Measurements from ENCODE around the gene ASB2. TPM values are rescaled to one million over a fixed set of nuclear protein-coding genes. Genes with fewer than 3 reads are reported as not detected.

The ASB2 gene
- total RNA-seq, 2 experiments from 2014 or later: 20.7 to 21.1 TPM

DNA sequence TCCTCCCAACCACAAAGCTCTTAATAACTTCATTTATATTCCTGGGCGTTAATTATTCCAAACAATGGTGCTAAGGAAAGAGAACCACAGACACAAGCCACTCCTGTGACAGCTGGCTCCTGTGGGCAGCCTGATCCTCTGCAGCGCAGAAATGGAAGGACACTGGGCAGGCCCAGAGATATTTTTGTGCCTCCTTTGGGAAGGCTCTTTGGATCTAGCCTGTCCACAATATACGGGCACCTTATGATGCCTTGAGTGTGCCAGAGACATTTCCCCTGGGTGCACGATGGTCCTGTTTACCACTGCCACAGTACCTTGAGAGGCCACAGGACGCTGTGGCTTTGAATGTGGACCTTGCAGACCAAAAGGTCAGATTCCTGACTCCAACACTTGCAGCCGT is 2.1 kb downstream of the ASB2 start:
- DNase-seq: no peak
- CTCF ChIA-PET: interaction anchor here (1.0 to 14.3 kb wide), 5 partner anchors 10 to 37 kb away, joined by 3 to 173 read pairs (median 4); no protein-coding TSS in a partner anchor
- Mint-ChIP-seq H3K9me3 (peaks cover 19% of the 10 kb centered on the region), H3K4me1 (peaks cover 94% of the 10 kb centered on the region), H3K4me3 (peak overlapping the region; percentile 31), H3K27ac (peak overlapping the region; percentile 95), H3K36me3 (ENCODE audit: low read depth) (peaks cover 53% of the 10 kb centered on the region), H3K27me3 (no peaks in the 10 kb centered on the region)
- POLR2A ChIA-PET: no interaction called here

GRCh38 chr14:93973607-93974006 is 2.8 kb downstream of the ASB2 start:
- peak overlapping the region; percentile 95 for H3K27ac Mint-ChIP-seq
- no peak for DNase-seq
- ChIA-PET POLR2A (no interaction called here), CTCF (interaction anchor here (1.2 to 14.3 kb wide), 6 partner anchors 9 to 34 kb away, joined by 3 to 173 read pairs (median 16); no protein-coding TSS in a partner anchor)
- peaks cover 17% of the 10 kb centered on the region for H3K9me3 Mint-ChIP-seq
- peaks cover 52% of the 10 kb centered on the region for H3K36me3 Mint-ChIP-seq (ENCODE audit: low read depth)
- no peaks in the 10 kb centered on the region for H3K27me3 Mint-ChIP-seq
- no peak overlapping the region for H3K4me3 Mint-ChIP-seq
- peaks cover 94% of the 10 kb centered on the region for H3K4me1 Mint-ChIP-seq

DNA sequence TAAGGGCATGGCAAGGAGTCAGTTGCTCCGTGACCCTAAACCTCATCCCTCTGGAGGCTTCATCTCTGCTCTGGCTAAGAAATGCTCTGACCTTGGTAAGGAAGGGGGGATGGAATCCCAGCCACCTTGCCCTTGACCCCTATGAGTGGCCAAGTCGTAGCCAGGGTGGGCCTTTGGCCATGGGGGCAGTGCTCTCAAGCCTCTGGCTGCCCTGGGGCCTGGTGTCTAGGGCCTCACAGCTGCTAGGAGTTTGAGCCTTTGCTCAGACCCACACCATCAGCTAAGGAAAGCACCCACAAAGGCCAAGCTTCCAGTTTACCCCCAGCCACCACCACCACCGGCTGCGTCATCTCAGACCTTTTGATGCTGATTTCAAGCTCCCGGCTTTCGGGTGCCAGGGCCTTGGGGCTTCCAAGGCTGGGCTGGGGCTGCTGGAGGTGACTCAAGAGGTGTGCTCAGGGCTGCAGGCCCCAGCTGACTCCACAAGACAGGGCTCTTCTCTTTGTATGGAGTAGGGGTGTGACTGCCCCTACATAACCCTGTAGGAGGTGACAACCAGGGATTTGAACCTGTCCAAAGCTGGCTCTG is 3.7 kb downstream of the ASB2 start:
- peaks cover 45% of the 10 kb centered on the region for H3K36me3 Mint-ChIP-seq (ENCODE audit: low read depth)
- ChIA-PET POLR2A (no interaction called here), CTCF (interaction anchor here (1.2 to 14.3 kb wide), 6 partner anchors 10 to 33 kb away, joined by 3 to 173 read pairs (median 20); no protein-coding TSS in a partner anchor)
- H3K9me3 Mint-ChIP-seq: peaks cover 12% of the 10 kb centered on the region
- no peak for DNase-seq
- peaks cover 93% of the 10 kb centered on the region for H3K4me1 Mint-ChIP-seq
- H3K4me3 Mint-ChIP-seq: peak overlapping the region; percentile 8
- no peaks in the 10 kb centered on the region for H3K27me3 Mint-ChIP-seq
- peak overlapping the region; percentile 85 for H3K27ac Mint-ChIP-seq

DNA sequence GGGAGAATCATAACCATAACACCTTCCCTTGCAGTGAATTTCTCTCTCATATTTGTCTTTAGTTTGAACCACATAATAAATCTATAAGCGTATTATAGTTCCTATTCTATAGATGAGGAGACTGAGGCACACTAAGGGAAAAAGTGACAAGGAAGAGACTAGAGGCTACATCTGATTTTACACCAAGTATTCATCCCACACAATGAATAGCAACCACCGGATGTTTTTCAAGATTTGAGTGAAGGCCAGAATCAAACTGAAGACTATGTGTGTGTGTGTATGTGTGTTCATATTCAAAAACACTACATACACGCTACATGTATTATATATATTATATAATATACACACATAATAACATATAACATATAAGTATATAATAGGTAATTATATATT is 4.7 kb downstream of the ASB2 start:
- Mint-ChIP-seq H3K27me3 (no peaks in the 10 kb centered on the region), H3K36me3 (ENCODE audit: low read depth) (peaks cover 37% of the 10 kb centered on the region), H3K4me1 (peaks cover 90% of the 10 kb centered on the region), H3K4me3 (peak overlapping the region; percentile 79), H3K9me3 (peaks cover 5% of the 10 kb centered on the region), H3K27ac (peak overlapping the region; percentile 98)
- ChIA-PET POLR2A (interaction anchor here (1.9 kb wide), 2 partner anchors 8 to 12 kb away, joined by 5 to 14 read pairs; no protein-coding TSS in a partner anchor), CTCF (interaction anchor here (1.0 to 14.3 kb wide), 16 partner anchors 10 to 109 kb away, joined by 3 to 173 read pairs (median 8); partner anchors contain the start of genes DDX24 and IFI27L1)
- no peak for DNase-seq

DNA sequence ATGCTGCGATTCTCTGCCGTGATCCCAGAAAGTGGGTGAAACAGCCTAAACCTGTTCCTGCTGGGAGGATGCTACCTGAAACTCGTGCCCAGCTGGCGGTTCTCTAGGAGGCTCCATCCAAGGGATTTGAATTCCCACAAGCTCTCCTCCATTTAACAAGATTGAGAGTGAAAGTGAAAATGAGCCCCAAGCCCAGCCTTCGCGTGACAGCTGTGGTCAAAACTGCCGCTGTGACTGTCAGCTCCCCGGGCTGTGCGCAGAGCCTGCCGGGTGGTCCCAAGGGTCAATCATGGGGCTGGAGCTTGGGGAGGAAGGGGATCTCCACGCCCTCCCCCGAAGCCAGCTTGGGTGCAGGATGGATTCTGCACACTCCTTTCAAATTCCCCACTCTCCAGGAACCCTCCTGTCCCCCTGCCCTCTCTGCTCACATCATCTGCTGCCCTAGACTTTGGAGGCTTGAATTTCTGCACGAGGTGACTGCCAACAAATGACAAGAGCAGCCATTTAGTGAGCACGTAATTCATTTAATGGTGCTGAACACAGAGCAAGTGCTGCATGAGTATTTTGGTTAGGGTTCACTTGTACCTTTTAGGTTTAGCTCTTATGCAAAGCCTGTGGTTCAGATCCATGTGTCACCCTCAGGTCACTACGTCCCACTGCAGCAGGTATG is 5.3 kb downstream of the ASB2 start:
- ChIA-PET CTCF (interaction anchor here (0.8 to 14.3 kb wide), 21 partner anchors 8 to 110 kb away, joined by 3 to 173 read pairs (median 5); partner anchors contain the start of genes DDX24 and IFI27L1), POLR2A (interaction anchor here (1.1 to 1.9 kb wide), 3 partner anchors 8 to 31 kb away, joined by 5 to 14 read pairs (median 7); no protein-coding TSS in a partner anchor)
- H3K27me3 Mint-ChIP-seq: no peaks in the 10 kb centered on the region
- peak; percentile 81 for DNase-seq
- peaks cover 1% of the 10 kb centered on the region for H3K9me3 Mint-ChIP-seq
- H3K4me1 Mint-ChIP-seq: peaks cover 89% of the 10 kb centered on the region
- H3K27ac Mint-ChIP-seq: peak overlapping the region; percentile 98
- peak overlapping the region; percentile 79 for H3K4me3 Mint-ChIP-seq
- peaks cover 35% of the 10 kb centered on the region for H3K36me3 Mint-ChIP-seq (ENCODE audit: low read depth)

DNA sequence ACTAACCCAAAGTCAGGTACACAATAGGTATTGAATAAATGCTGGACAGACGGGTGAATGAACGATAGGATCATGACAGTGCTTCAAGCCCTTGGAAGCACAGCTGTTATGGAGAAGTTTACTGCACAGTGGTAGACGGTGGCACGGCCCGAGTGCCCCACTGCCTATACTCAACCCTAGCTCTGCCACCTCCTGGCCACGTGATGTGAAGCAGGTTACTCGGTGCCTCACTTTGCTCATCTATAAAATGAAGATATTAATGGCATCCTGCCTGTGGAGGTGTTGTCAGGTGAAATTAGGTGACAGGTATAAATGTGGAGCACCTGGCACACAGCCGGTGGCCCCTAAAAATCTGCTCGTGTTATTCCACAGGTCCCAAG is 5.8 kb downstream of the ASB2 start:
- Mint-ChIP-seq H3K27me3 (no peaks in the 10 kb centered on the region), H3K4me3 (peak overlapping the region; percentile 79), H3K27ac (peak overlapping the region; percentile 98), H3K36me3 (ENCODE audit: low read depth) (peaks cover 34% of the 10 kb centered on the region), H3K4me1 (peaks cover 89% of the 10 kb centered on the region), H3K9me3 (peaks cover 1% of the 10 kb centered on the region)
- POLR2A ChIA-PET: interaction anchor here (1.1 to 1.9 kb wide), 3 partner anchors 7 to 31 kb away, joined by 5 to 14 read pairs (median 7); no protein-coding TSS in a partner anchor
- DNase-seq: peak; percentile 71
- CTCF ChIA-PET: interaction anchor here (0.8 to 14.3 kb wide), 20 partner anchors 8 to 110 kb away, joined by 3 to 173 read pairs (median 6); partner anchors contain the start of genes DDX24 and IFI27L1

- Mint-ChIP-seq H3K36me3 (ENCODE audit: low read depth) (peaks cover 36% of the 10 kb centered on the region), H3K27ac (peak overlapping the region; percentile 66), H3K9me3 (peaks cover 8% of the 10 kb centered on the region), H3K4me1 (peaks cover 90% of the 10 kb centered on the region), H3K27me3 (no peaks in the 10 kb centered on the region), H3K4me3 (no peak overlapping the region)
- CTCF ChIA-PET: interaction anchor here (1.0 to 14.3 kb wide), 7 partner anchors 8 to 112 kb away, joined by 3 to 173 read pairs (median 5); partner anchors contain the start of genes DDX24 and IFI27L1
- POLR2A ChIA-PET: no interaction called here
- no peak for DNase-seq
These were observed 7.1 kb downstream of the ASB2 start for GRCh38 chr14:93969082-93969828.

DNA sequence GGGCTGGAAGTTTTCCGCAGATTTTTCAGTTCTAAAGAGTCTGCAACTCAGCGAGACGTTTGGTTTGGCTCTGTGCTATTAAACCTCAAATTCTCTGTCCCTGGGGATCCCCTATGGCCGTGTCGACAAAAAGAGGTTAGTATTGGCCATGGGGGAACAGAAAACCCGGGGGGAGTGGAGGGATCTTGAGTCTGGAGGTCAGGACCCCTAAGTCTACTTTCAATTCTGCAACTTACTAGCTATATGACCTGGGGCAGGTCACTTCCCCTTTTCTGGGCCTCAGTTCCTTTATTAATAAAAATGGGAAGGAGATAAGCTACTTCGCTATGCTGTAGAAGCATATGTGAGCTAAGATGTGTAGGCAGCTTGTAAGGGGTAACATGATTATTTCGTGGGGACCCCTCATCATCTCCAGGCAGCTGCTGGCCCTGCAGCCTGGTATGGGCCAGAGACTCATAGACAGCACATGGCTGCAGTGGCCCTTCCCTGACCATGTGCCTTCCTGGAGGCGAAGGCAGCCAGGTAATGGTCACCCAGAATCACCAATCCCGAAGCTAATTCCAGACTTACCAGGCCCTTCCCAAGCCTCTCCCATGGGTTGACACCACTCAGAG is 8.6 kb downstream of the ASB2 start:
- H3K4me3 Mint-ChIP-seq: no peak overlapping the region

GRCh38 chr14:93965946-93966474 is 10.4 kb downstream of the ASB2 start:
- Mint-ChIP-seq H3K4me1 (peaks cover 90% of the 10 kb centered on the region), H3K36me3 (ENCODE audit: low read depth) (peaks cover 38% of the 10 kb centered on the region), H3K4me3 (no peak overlapping the region), H3K27me3 (no peaks in the 10 kb centered on the region), H3K9me3 (peaks cover 8% of the 10 kb centered on the region), H3K27ac (no peak overlapping the region)
- DNase-seq: no peak
- POLR2A ChIA-PET: no interaction called here
- CTCF ChIA-PET: interaction anchor here (0.9 to 14.5 kb wide), 5 partner anchors 10 to 31 kb away, joined by 3 to 173 read pairs (median 4); partner anchors contain the start of genes ASB2 and CCDC197

More for the DNA sequence above, 8.6 kb downstream of the ASB2 start:
- H3K36me3 Mint-ChIP-seq (ENCODE audit: low read depth): peaks cover 30% of the 10 kb centered on the region
- peaks cover 8% of the 10 kb centered on the region for H3K9me3 Mint-ChIP-seq
- H3K27me3 Mint-ChIP-seq: no peaks in the 10 kb centered on the region
- ChIA-PET POLR2A (no interaction called here), CTCF (interaction anchor here (0.6 to 14.5 kb wide), 8 partner anchors 9 to 739 kb away, joined by 3 to 173 read pairs (median 5); partner anchors contain the start of gene ASB2)
- H3K4me1 Mint-ChIP-seq: peaks cover 90% of the 10 kb centered on the region
- no peak overlapping the region for H3K27ac Mint-ChIP-seq
- no peak for DNase-seq

DNA sequence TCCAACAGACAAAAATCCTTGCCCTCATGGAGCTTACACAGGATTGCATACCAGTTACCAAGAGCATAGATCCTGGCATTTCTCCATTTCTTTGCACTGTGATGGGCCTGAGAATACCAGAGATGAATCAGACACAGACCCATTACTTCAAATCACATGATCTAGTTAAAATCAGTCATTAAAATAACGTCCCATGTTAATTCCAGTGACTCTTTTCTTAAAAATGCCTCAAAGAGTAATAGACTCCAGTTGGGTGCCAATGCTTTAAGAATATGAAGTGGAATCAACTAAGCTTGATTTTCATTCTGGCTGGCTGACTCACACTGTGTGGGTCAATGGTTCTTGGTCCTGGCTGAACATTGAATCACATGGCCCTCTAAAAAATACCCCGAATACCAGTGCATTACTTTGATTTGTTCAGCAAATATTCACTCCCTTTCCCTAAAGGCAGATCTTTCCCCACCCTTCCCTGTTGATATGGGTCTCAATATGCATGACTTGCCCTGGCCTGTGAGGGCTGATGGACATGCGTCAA is 11.0 kb downstream of the ASB2 start:
- no peak overlapping the region for H3K4me3 Mint-ChIP-seq
- H3K36me3 Mint-ChIP-seq (ENCODE audit: low read depth): peaks cover 38% of the 10 kb centered on the region
- H3K27ac Mint-ChIP-seq: no peak overlapping the region
- ChIA-PET CTCF (interaction anchor here (1.4 to 14.5 kb wide), 4 partner anchors 10 to 28 kb away, joined by 3 to 173 read pairs (median 8); partner anchors contain the start of gene ASB2), POLR2A (no interaction called here)
- H3K27me3 Mint-ChIP-seq: no peaks in the 10 kb centered on the region
- no peak for DNase-seq
- peaks cover 8% of the 10 kb centered on the region for H3K9me3 Mint-ChIP-seq
- peaks cover 88% of the 10 kb centered on the region for H3K4me1 Mint-ChIP-seq

DNA sequence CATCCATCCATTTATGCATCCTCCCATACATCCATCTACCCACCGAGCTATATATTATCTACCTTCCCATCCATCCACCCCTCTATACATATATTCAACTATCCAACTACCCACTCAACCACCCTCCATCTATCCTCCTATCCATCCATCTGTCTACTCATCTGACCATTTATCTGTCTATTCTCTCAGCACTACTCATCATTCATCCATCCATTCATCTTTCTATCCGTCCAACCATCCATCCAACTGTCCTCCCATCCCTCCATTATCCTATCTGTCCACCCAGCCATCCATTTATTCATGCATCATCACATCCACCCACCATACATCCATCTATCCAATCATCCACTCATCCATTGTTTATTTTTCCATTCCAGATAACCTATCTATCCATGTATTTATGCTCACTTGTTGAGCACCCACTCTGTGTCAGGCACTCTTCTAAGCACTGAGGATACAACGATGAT is 11.5 kb downstream of the ASB2 start:
- peaks cover 38% of the 10 kb centered on the region for H3K36me3 Mint-ChIP-seq (ENCODE audit: low read depth)
- no peak for DNase-seq
- H3K27ac Mint-ChIP-seq: peak overlapping the region; percentile 64
- CTCF ChIA-PET: interaction anchor here (1.4 to 14.5 kb wide), 3 partner anchors 9 to 28 kb away, joined by 3 to 173 read pairs (median 4); partner anchors contain the start of gene ASB2
- H3K4me1 Mint-ChIP-seq: peaks cover 88% of the 10 kb centered on the region
- no peaks in the 10 kb centered on the region for H3K27me3 Mint-ChIP-seq
- no peak overlapping the region for H3K4me3 Mint-ChIP-seq
- POLR2A ChIA-PET: no interaction called here
- peaks cover 8% of the 10 kb centered on the region for H3K9me3 Mint-ChIP-seq
